SU-DHL-6 (cell line): Measurements from ENCODE around the gene LGR4.

Source experiments
- EZH2phosphoT487 ChIP-seq: fragments of 200-600 bp; sonication (generic), shearing (Covaris generic); conservative IDR thresholded peaks from 2 replicates; pipeline ENCODE4 v1.6.1; 2018; ENCODE audit warnings: mild to moderate bottlenecking, antibody characterized with exemption, low read length, moderate library complexity, mixed read lengths
- TF ChIP-seq, protein P1 (sequence below): fragments of 200-600 bp; sonication (generic); IDR thresholded peaks from one replicate; pipeline ENCODE4 v1.5.1; 2017; ENCODE audit warnings: antibody characterized with exemption, mild to moderate bottlenecking, low read length, moderate library complexity; ENCODE audit not compliant: insufficient read depth, poor library complexity, severe bottlenecking

DNA sequence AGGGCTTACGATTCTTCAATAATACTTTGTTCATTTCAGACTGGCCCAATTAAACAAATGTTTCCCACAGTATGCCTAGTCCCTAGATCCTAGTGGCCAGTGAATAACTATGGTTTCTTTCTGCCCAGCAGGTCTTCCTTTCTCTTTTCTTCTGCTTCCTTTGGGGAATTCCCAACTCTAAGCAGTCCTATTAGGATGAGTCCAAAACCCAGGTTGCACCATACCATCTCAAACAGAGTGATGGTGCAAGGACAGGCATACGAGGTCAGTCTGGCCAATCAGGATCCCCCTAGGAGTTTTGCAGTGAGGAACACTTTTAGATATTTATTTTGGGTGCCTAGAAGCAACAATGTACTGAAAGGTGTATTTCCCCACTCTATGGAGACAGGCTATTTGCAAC, 68.2 kb downstream of the LGR4 start:
- TF ChIP-seq, protein P1, sequence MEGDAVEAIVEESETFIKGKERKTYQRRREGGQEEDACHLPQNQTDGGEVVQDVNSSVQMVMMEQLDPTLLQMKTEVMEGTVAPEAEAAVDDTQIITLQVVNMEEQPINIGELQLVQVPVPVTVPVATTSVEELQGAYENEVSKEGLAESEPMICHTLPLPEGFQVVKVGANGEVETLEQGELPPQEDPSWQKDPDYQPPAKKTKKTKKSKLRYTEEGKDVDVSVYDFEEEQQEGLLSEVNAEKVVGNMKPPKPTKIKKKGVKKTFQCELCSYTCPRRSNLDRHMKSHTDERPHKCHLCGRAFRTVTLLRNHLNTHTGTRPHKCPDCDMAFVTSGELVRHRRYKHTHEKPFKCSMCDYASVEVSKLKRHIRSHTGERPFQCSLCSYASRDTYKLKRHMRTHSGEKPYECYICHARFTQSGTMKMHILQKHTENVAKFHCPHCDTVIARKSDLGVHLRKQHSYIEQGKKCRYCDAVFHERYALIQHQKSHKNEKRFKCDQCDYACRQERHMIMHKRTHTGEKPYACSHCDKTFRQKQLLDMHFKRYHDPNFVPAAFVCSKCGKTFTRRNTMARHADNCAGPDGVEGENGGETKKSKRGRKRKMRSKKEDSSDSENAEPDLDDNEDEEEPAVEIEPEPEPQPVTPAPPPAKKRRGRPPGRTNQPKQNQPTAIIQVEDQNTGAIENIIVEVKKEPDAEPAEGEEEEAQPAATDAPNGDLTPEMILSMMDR = no peak
- TF ChIP-seq EZH2phosphoT487 = no peak
